Testis (tissue), 3 donors: ENCODE data around the gene CYTL1. TPM values are rescaled to one million over a fixed set of nuclear protein-coding genes. Genes with fewer than 3 reads are reported as not detected.

Source experiments
- DNase-seq: peaks from one replicate; pipeline ENCODE4 v3.0.0-alpha.2; 2019
- H3K27ac ChIP-seq, 2 donors: fragments of 200-600 bp; sonication (generic); one replicate each; pipeline ENCODE4 v1.5.1; 2019
- H3K27me3 ChIP-seq: fragments of 200-600 bp; sonication (generic); one replicate; pipeline ENCODE4 v1.5.1; 2019
- H3K36me3 ChIP-seq: fragments of 200-600 bp; sonication (generic); one replicate; pipeline ENCODE4 v1.5.1; 2017; ENCODE audit warnings: low read depth; ENCODE audit errors: missing control alignments
- H3K4me1 ChIP-seq: fragments of 200-600 bp; sonication (generic); one replicate; pipeline ENCODE4 v1.5.1; 2019
- H3K4me3 ChIP-seq, 2 donors: fragments of 200-600 bp; sonication (generic); one replicate each; pipeline ENCODE4 v1.5.1; 2017 to 2019
- H3K9me3 ChIP-seq: fragments of 200-600 bp; sonication (generic); one replicate; pipeline ENCODE4 v1.5.1; 2017
- CTCF ChIP-seq, 3 experiments: fragments of 450-650 bp in 2 of 3; fragments of 200-600 bp in 1 of 3; sonication (generic) in 1 of 3; IDR thresholded peaks; one replicate each; pipeline ENCODE4 v1.5.1; 2016 to 2019; ENCODE audit warnings: antibody characterized with exemption in 3 of 3, mild to moderate bottlenecking in 2 of 3, moderate library complexity in 1 of 3
- POLR2A ChIP-seq: fragments of 450-650 bp; IDR thresholded peaks from one replicate; pipeline ENCODE4 v1.6.1; 2017; ENCODE audit warnings: antibody characterized with exemption, mild to moderate bottlenecking, moderate library complexity
- WGBS, 2 donors: methylation state at CpG; one replicate each; pipeline ENCODE4 v1.1.5; 2018; 5-methylcytosine and 5-hydroxymethylcytosine counted together
- intact Hi-C: fragments of 100-400 bp; cut with DNase I; formaldehyde crosslinking; loops from one replicate; pipeline ENCODE4 v1.15.1; 2023; ENCODE audit warnings: low total_unique reads
- polyA plus RNA-seq: library from polyadenylated mRNA; stranded (reverse); fragments of 350-450 nt; fragmentation: Illumina TruSeq; extraction: RNeasy Lipid Tissue Mini Kit (QIAGEN cat#74804); gene quantifications from one replicate; pipeline ENCODE4 v1.2.3, GENCODE V29; 2014; ENCODE audit warnings: low read depth, low replicate concordance; ENCODE audit not compliant: insufficient read depth
- total RNA-seq, 2 donors: library from RNA; depleted of rRNA; stranded (reverse); fragments of >200 nt; gene quantifications; one replicate each; pipeline ENCODE4 v1.2.3, GENCODE V29; 2016

The CYTL1 gene
- total and polyA plus RNA-seq, 3 donors from 2014 or later, result 0.39 to 3.1 TPM; not detected in 1

- TF ChIP-seq POLR2A (no peak), CTCF (IDR thresholded peaks at IDR 0.05) (no peak)
- Histone ChIP-seq H3K36me3 (no peaks in the 10 kb centered on the region), H3K9me3 (no peaks in the 10 kb centered on the region), H3K27ac (no peak overlapping the region), H3K4me1 (peaks cover 6% of the 10 kb centered on the region), H3K4me3 (no peak overlapping the region), H3K27me3 (no peaks in the 10 kb centered on the region)
- no peak for DNase-seq
- 81% methylated on average over 5 of the region's 5 CpGs for WGBS, 2 donors
- intact Hi-C loops, result no loop called here
These were observed 35.3 kb upstream of the CYTL1 start for GRCh38 chr4:5054532-5054931.

GRCh38 chr4:5052726-5053425, 33.6 kb upstream of the CYTL1 start:
- Histone ChIP-seq H3K27me3 (no peaks in the 10 kb centered on the region), H3K36me3 (no peaks in the 10 kb centered on the region), H3K9me3 (no peaks in the 10 kb centered on the region), H3K27ac (no peak overlapping the region), H3K4me1 (peaks cover 6% of the 10 kb centered on the region), H3K4me3 (no peak overlapping the region)
- DNase-seq, result no peak
- intact Hi-C loops, result no loop called here
- 54 to 65% methylated on average over 5 to 6 of the region's 6 CpGs for WGBS, 2 donors
- TF ChIP-seq POLR2A (no peak), CTCF (IDR thresholded peaks at IDR 0.05) (no peak)

GRCh38 chr4:5052204-5052702, 33.0 kb upstream of the CYTL1 start:
- WGBS, 2 donors, result 10 to 28% methylated on average over 17 of the region's 18 CpGs
- intact Hi-C loops, result no loop called here
- H3K27ac ChIP-seq, result no peak overlapping the region

GRCh38 chr4:5051278-5052203, 32.3 kb upstream of the CYTL1 start, which contains the start of gene STK32B:
STK32B (plus strand) TSS chr4:5051480.
- Histone ChIP-seq H3K9me3 (no peaks in the 10 kb centered on the region), H3K4me3 (peak within 1 kb of the TSS; percentile 51 to 70), H3K27ac (peak within 1 kb of the TSS in 1 of 2 donors; percentile 24), H3K27me3 (no peaks in the 10 kb centered on the region), H3K4me1 (peaks cover 6% of the 10 kb centered on the region), H3K36me3 (no peaks in the 10 kb centered on the region)
- WGBS, 2 donors, result 1% methylated on average over 28 to 102 of the region's 103 CpGs
- intact Hi-C loops, result no loop called here
- peak; percentile 54 for DNase-seq
- no peak for TF ChIP-seq POLR2A
- no peak for TF ChIP-seq CTCF (IDR thresholded peaks at IDR 0.05)

More at GRCh38 chr4:5052204-5052702, 33.0 kb upstream of the CYTL1 start:
- TF ChIP-seq POLR2A, result no peak
- no peak for TF ChIP-seq CTCF (IDR thresholded peaks at IDR 0.05)
- Histone ChIP-seq H3K9me3 (no peaks in the 10 kb centered on the region), H3K4me3 (peak overlapping the region; percentile 51 to 70), H3K27me3 (no peaks in the 10 kb centered on the region), H3K4me1 (peaks cover 6% of the 10 kb centered on the region), H3K36me3 (no peaks in the 10 kb centered on the region)
- peak; percentile 19 for DNase-seq
